ENCODE measurements around the gene IQCE. TPM values are rescaled to one million over a fixed set of nuclear protein-coding genes. Genes with fewer than 3 reads are reported as not detected.

Gene IQCE
- total and polyA plus RNA-seq, 10 of the 15 experiments (the other 5 are each of a cell fraction or from before 2014, with no cell fraction given), result 0.37 to 8.1 (median 3.7) TPM

- peaks cover 9% of the 10 kb centered on the region for H3K79me2 ChIP-seq (ENCODE audit: control insufficient read depth, insufficient read depth, low read length)
- RAD21 ChIA-PET (ENCODE audit: unreplicated experiment), result no interaction called here
- no peak overlapping the region for H3K9ac ChIP-seq (ENCODE audit: control insufficient read depth, insufficient read depth, low read length)
- FAIRE-seq, result no peak
- intact Hi-C loops (cut with micrococcal nuclease; ENCODE audit: unreplicated experiment), result no loop called here
- no peaks in the 10 kb centered on the region for H3K9me3 ChIP-seq (replicated peaks; ENCODE audit: control insufficient read depth, insufficient read depth, low read length)
- H3K36me3 ChIP-seq (ENCODE audit: control insufficient read depth in 2 of 2, insufficient read depth in 2 of 2, low read length in 1 of 2), result no peaks in the 10 kb centered on the region; a peak in 2 of 4 replicates
- BruUV-seq (replicated peaks), result no TSS peak
- H3K4me1 ChIP-seq (ENCODE audit: control insufficient read depth, insufficient read depth, low read length), result peaks cover 40% of the 10 kb centered on the region
- CTCF ChIA-PET, result interaction anchor here (1.2 to 1.8 kb wide), 2 partner anchors 70 to 189 kb away, joined by 3 to 4 read pairs; no protein-coding TSS in a partner anchor
- no peak overlapping the region for H3K27ac ChIP-seq (ENCODE audit: control insufficient read depth, insufficient read depth)
- SMC1A ChIA-PET (ENCODE audit: uncharacterized antibody, unreplicated experiment), result no interaction called here
- H3K4me3 ChIP-seq, result no peak overlapping the region
- POLR2A ChIA-PET, result interaction anchor here (2.9 kb wide), 1 partner anchor 7 kb away, joined by 8 read pairs; no protein-coding TSS in a partner anchor
- in situ Hi-C loops (cut with MboI), result no loop called here
- DNase-seq (ENCODE audit: low read depth, low spot score), result no peak
- WGBS (ENCODE audit: insufficient coverage, insufficient replicate concordance, low lambda C conversion rate, missing lambda C conversion rate), result 63% methylated on average over 8 of the region's 9 CpGs
- no peaks in the 10 kb centered on the region for H3K27me3 ChIP-seq (replicated peaks in 1 of 2; ENCODE audit: control insufficient read depth in 2 of 2, insufficient read depth in 2 of 2, low read length in 1 of 2)
- ATAC-seq, result peak; percentile 13
- H3K4me2 ChIP-seq (ENCODE audit: control insufficient read depth, insufficient read depth), result no peak overlapping the region
- TF ChIP-seq LARP7 (IDR thresholded peaks at IDR 0.05) (0 out of 2 replicates have a peak, but pooled peaks have one; percentile 2), SIX5 (IDR thresholded peaks at IDR 0.05; ENCODE audit: low read depth, low read length, severe bottlenecking) (no peak)
- H2AFZ ChIP-seq (ENCODE audit: control insufficient read depth, low read depth, low read length), result no peak overlapping the region
- no peaks in the 10 kb centered on the region for H4K20me1 ChIP-seq (ENCODE audit: control insufficient read depth, insufficient read depth)
Measured at GRCh38 chr7:2640846-2641316, 82.1 kb downstream of the IQCE start.

- Histone ChIP-seq H3K79me2 (ENCODE audit: control insufficient read depth, insufficient read depth, low read length) (peaks cover 9% of the 10 kb centered on the region), H3K4me3 (peak overlapping the region; percentile 12; the same call in 1 of the 2 replicates), H3K36me3 (ENCODE audit: control insufficient read depth in 2 of 2, insufficient read depth in 2 of 2, low read length in 1 of 2) (no peaks in the 10 kb centered on the region; a peak in 2 of 4 replicates), H4K20me1 (ENCODE audit: control insufficient read depth, insufficient read depth) (no peaks in the 10 kb centered on the region), H3K27me3 (replicated peaks in 1 of 2; ENCODE audit: control insufficient read depth in 2 of 2, insufficient read depth in 2 of 2, low read length in 1 of 2) (no peaks in the 10 kb centered on the region), H3K9me3 (replicated peaks; ENCODE audit: control insufficient read depth, insufficient read depth, low read length) (no peaks in the 10 kb centered on the region), H3K4me1 (ENCODE audit: control insufficient read depth, insufficient read depth, low read length) (peaks cover 40% of the 10 kb centered on the region), H3K4me2 (ENCODE audit: control insufficient read depth, insufficient read depth) (peak overlapping the region; percentile 49), H2AFZ (ENCODE audit: control insufficient read depth, low read depth, low read length) (no peak overlapping the region; the same call in 1 of the 2 replicates), H3K9ac (ENCODE audit: control insufficient read depth, insufficient read depth, low read length) (no peak overlapping the region), H3K27ac (ENCODE audit: control insufficient read depth, insufficient read depth) (peak overlapping the region; percentile 57)
- SMC1A ChIA-PET (ENCODE audit: uncharacterized antibody, unreplicated experiment), result interaction anchor here (0.8 to 4.0 kb wide), 2 partner anchors 39 to 68 kb away, joined by 3 to 17 read pairs; no protein-coding TSS in a partner anchor
- RAD21 ChIA-PET (ENCODE audit: unreplicated experiment), result interaction anchor here (0.7 to 1.7 kb wide), 3 partner anchors 57 to 141 kb away, joined by 3 to 4 read pairs (median 3); no protein-coding TSS in a partner anchor
- in situ Hi-C loops (cut with MboI) (no loop called here), intact Hi-C loops (cut with micrococcal nuclease; ENCODE audit: unreplicated experiment) (no loop called here)
- ATAC-seq (peak; percentile 64), FAIRE-seq (peak; percentile 85), DNase-seq (ENCODE audit: low read depth, low spot score) (peak; percentile 47)
- POLR2A ChIA-PET, result interaction anchor here (0.7 to 2.9 kb wide), 2 partner anchors 8 to 232 kb away, joined by 3 to 8 read pairs; no protein-coding TSS in a partner anchor
- CTCF ChIA-PET, result interaction anchor here (0.9 to 4.1 kb wide), 10 partner anchors 9 to 190 kb away, joined by 3 to 26 read pairs (median 4); partner anchors contain the start of gene TTYH3
- BruUV-seq (replicated peaks), result no TSS peak
- WGBS (ENCODE audit: insufficient coverage, insufficient replicate concordance, low lambda C conversion rate, missing lambda C conversion rate), result 42% methylated on average over 35 of the region's 39 CpGs
- peak; percentile 57 for TF ChIP-seq MAX (IDR thresholded peaks at IDR 0.05; ENCODE audit: low read depth, low read length)
- peak; percentile 32 for TF ChIP-seq MEF2B (IDR thresholded peaks at IDR 0.05; ENCODE audit: partially characterized antibody, poor library complexity, severe bottlenecking)
- TF ChIP-seq CREM (IDR thresholded peaks at IDR 0.05; ENCODE audit: low read depth), result peak; percentile 92
- no peak for TF ChIP-seq USF2 (IDR thresholded peaks at IDR 0.05; ENCODE audit: borderline replicate concordance, low read depth, low read length)
- peak; percentile 91 for TF ChIP-seq TCF12 (IDR thresholded peaks at IDR 0.05; ENCODE audit: low read depth, low read length)
- peak; percentile 81 to 84; a peak in 3 of 4 replicates for TF ChIP-seq IKZF2 (IDR thresholded peaks at IDR 0.05)
- TF ChIP-seq KDM1A (IDR thresholded peaks at IDR 0.05; ENCODE audit: borderline replicate concordance), result no peak
- TF ChIP-seq EP300 (IDR thresholded peaks at IDR 0.05; ENCODE audit: borderline replicate concordance in 1 of 2, control insufficient read depth in 1 of 2, low read depth in 2 of 2, low read length in 2 of 2), result peak; percentile 77 to 91
- no peak for TF ChIP-seq RBBP5 (conservative IDR thresholded peaks at IDR 0.05)
- peak; percentile 88 for TF ChIP-seq DPF2 (IDR thresholded peaks at IDR 0.05)
- no peak for TF ChIP-seq BCL11A (IDR thresholded peaks at IDR 0.05; ENCODE audit: low read depth, low read length)
- peak; percentile 38 for TF ChIP-seq SP1 (IDR thresholded peaks at IDR 0.05; ENCODE audit: low read depth, low read length)
Measured at GRCh38 chr7:2641406-2642393, 82.9 kb downstream of the IQCE start.
